ENCODE measurements around the gene KIF3B. TPM values are rescaled to one million over a fixed set of nuclear protein-coding genes. Genes with fewer than 3 reads are reported as not detected.
A peak's percentile ranks its signal among the peaks of the same experiment; 100 is the strongest.
"Not testable (repeated sequence)": the region's sequence is repeated elsewhere in the genome, so short reads cannot be mapped to it uniquely, and the experiment has no call there.

Gene KIF3B
- total and polyA plus RNA-seq, 8 donors: 11.0 to 35.4 (median 25.7) TPM

- no peaks in the 10 kb centered on the region for H3K9me3 ChIP-seq
- H3K4me3 ChIP-seq: no peak overlapping the region
- peaks cover 0 to 3% (median 0%) of the 10 kb centered on the region in 3 donors for H3K36me3 ChIP-seq
- peaks cover 24 to 40% (median 27%) of the 10 kb centered on the region in 3 donors for H3K4me1 ChIP-seq
- peak in 3 of 4 donors; percentile 12 to 38 (median 36) for ATAC-seq
- intact Hi-C loops (cut with DNase I): no loop called here
- FAIRE-seq: no peak
- peak in 3 of 4 donors; percentile 19 to 37 (median 35) for TF ChIP-seq CTCF (IDR thresholded peaks at IDR 0.05)
- no peak for DNase-seq
- WGBS, 2 donors: 14 to 19% methylated on average over 5 of the region's 5 CpGs
- no peak overlapping the region for H3K27ac ChIP-seq
- H3K27me3 ChIP-seq: no peaks in the 10 kb centered on the region
Observed at GRCh38 chr20:32336918-32337347, 59.5 kb downstream of the KIF3B start.

GRCh38 chr20:32337937-32338661 lies 60.6 kb downstream of the KIF3B start:
- ATAC-seq (no peak), DNase-seq (no peak), FAIRE-seq (no peak)
- no peak for TF ChIP-seq CTCF (IDR thresholded peaks at IDR 0.05)
- intact Hi-C loops (cut with DNase I): no loop called here
- Histone ChIP-seq H3K9me3 (no peaks in the 10 kb centered on the region), H3K27ac (no peak overlapping the region), H3K4me1 (peaks cover 15 to 31% (median 16%) of the 10 kb centered on the region in 3 donors), H3K4me3 (no peak overlapping the region), H3K27me3 (no peaks in the 10 kb centered on the region), H3K36me3 (no peaks in the 10 kb centered on the region)
- 82 to 83% methylated on average over 11 of the region's 11 CpGs for WGBS, 2 donors

GRCh38 chr20:32338665-32339064 lies 61.2 kb downstream of the KIF3B start:
- no peaks in the 10 kb centered on the region for H3K27me3 ChIP-seq
- ATAC-seq (peak in 2 of 4 donors; percentile 6 to 14), DNase-seq (no peak), FAIRE-seq (no peak)
- no peaks in the 10 kb centered on the region for H3K9me3 ChIP-seq
- H3K36me3 ChIP-seq: no peaks in the 10 kb centered on the region
- H3K4me1 ChIP-seq: peaks cover 9 to 25% (median 10%) of the 10 kb centered on the region in 3 donors
- no peak overlapping the region for H3K4me3 ChIP-seq
- intact Hi-C loops (cut with DNase I): no loop called here
- WGBS, 2 donors: 81% methylated on average over 7 of the region's 7 CpGs
- peak overlapping the region in 2 of 4 donors; percentile 43 to 47 for H3K27ac ChIP-seq
- no peak for TF ChIP-seq CTCF (IDR thresholded peaks at IDR 0.05)

- DNase-seq (no peak), FAIRE-seq (no peak), ATAC-seq (peak in 2 of 4 donors; percentile 28 to 39)
- H3K4me1 ChIP-seq: peaks cover 6 to 20% (median 6%) of the 10 kb centered on the region in 3 donors
- no peaks in the 10 kb centered on the region for H3K27me3 ChIP-seq
- TF ChIP-seq CTCF (IDR thresholded peaks at IDR 0.05): no peak
- H3K4me3 ChIP-seq: no peak overlapping the region
- no peaks in the 10 kb centered on the region for H3K9me3 ChIP-seq
- peak overlapping the region in 2 of 4 donors; percentile 43 to 47 for H3K27ac ChIP-seq
- no peaks in the 10 kb centered on the region for H3K36me3 ChIP-seq
- intact Hi-C loops (cut with DNase I): no loop called here
- 25 to 41% methylated on average over 2 of the region's 2 CpGs for WGBS, 2 donors
Observed at GRCh38 chr20:32339116-32339515, 61.7 kb downstream of the KIF3B start.

GRCh38 chr20:32341053-32341452 lies 63.6 kb downstream of the KIF3B start:
- DNase-seq; H3K36me3 ChIP-seq; H3K27ac ChIP-seq; ATAC-seq; H3K9me3 ChIP-seq; H3K27me3 ChIP-seq; FAIRE-seq; H3K4me3 ChIP-seq; intact Hi-C loops (cut with DNase I): not testable (repeated sequence)
- WGBS, 2 donors: 94 to 96% methylated on average over 2 of the region's 2 CpGs
- H3K4me1 ChIP-seq: peaks cover 0 to 15% (median 0%) of the 10 kb centered on the region in 3 donors

Measured in pancreas (tissue), 10 donors.